ENCODE measurements around the gene TSR1. TPM values are rescaled to one million over a fixed set of nuclear protein-coding genes. Genes with fewer than 3 reads are reported as not detected.

TSR1 gene
- total and polyA plus RNA-seq, 2 experiments from 2014 or later: 34.0 to 52.6 TPM

DNA sequence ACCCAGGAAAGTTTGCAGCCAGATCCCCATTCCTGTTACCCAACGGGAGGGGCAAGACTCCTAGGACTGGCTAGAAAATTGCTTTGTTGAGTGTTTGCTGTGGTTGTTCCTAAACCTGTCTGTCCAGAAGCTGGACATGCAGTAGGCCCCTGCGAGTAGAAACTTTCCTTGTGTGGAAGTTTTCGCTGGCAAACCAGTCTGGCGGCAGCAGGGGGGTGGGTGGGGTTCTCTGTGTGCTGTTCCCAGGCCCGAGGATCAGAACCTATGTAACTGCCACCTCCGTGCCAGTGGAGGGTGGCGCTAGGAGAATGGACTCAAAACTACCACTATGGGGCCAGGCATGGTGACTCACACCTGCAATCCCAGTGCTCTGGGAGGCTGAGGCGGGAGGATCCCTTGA is 10.2 kb upstream of the TSR1 start:
- Histone ChIP-seq H3K4me3 (no peak overlapping the region), H3K36me3 (peaks cover 3% of the 10 kb centered on the region), H3K27ac (no peak overlapping the region), H3K27me3 (no peaks in the 10 kb centered on the region), H3K4me1 (ENCODE audit: low read depth) (peaks cover 9% of the 10 kb centered on the region), H3K9me3 (ENCODE audit: low read depth) (no peaks in the 10 kb centered on the region)
- TF ChIP-seq, protein P1, sequence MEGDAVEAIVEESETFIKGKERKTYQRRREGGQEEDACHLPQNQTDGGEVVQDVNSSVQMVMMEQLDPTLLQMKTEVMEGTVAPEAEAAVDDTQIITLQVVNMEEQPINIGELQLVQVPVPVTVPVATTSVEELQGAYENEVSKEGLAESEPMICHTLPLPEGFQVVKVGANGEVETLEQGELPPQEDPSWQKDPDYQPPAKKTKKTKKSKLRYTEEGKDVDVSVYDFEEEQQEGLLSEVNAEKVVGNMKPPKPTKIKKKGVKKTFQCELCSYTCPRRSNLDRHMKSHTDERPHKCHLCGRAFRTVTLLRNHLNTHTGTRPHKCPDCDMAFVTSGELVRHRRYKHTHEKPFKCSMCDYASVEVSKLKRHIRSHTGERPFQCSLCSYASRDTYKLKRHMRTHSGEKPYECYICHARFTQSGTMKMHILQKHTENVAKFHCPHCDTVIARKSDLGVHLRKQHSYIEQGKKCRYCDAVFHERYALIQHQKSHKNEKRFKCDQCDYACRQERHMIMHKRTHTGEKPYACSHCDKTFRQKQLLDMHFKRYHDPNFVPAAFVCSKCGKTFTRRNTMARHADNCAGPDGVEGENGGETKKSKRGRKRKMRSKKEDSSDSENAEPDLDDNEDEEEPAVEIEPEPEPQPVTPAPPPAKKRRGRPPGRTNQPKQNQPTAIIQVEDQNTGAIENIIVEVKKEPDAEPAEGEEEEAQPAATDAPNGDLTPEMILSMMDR (IDR thresholded peaks at IDR 0.05; ENCODE audit: low read depth, low read length): no peak
- DNase-seq (ENCODE audit: low read depth in 1 of 2, low spot score in 1 of 2): no peak

GRCh38 chr17:2344528-2344927 is 8.3 kb upstream of the TSR1 start:
- peak in 1 of 2 donors; percentile 82 for DNase-seq (ENCODE audit: low read depth in 1 of 2, low spot score in 1 of 2)
- Histone ChIP-seq H3K4me3 (no peak overlapping the region), H3K9me3 (ENCODE audit: low read depth) (no peaks in the 10 kb centered on the region), H3K27ac (no peak overlapping the region), H3K36me3 (peaks cover 3% of the 10 kb centered on the region), H3K27me3 (no peaks in the 10 kb centered on the region), H3K4me1 (ENCODE audit: low read depth) (peaks cover 9% of the 10 kb centered on the region)
- TF ChIP-seq, protein P1 (IDR thresholded peaks at IDR 0.05; ENCODE audit: low read depth, low read length): no peak

GRCh38 chr17:2343421-2343820 is 7.2 kb upstream of the TSR1 start:
- TF ChIP-seq, protein P1 (IDR thresholded peaks at IDR 0.05; ENCODE audit: low read depth, low read length): no peak
- Histone ChIP-seq H3K27me3 (no peaks in the 10 kb centered on the region), H3K4me3 (no peak overlapping the region), H3K4me1 (ENCODE audit: low read depth) (peaks cover 9% of the 10 kb centered on the region), H3K9me3 (ENCODE audit: low read depth) (no peaks in the 10 kb centered on the region), H3K36me3 (peaks cover 3% of the 10 kb centered on the region), H3K27ac (no peak overlapping the region)
- DNase-seq (ENCODE audit: low read depth in 1 of 2, low spot score in 1 of 2): no peak

DNA sequence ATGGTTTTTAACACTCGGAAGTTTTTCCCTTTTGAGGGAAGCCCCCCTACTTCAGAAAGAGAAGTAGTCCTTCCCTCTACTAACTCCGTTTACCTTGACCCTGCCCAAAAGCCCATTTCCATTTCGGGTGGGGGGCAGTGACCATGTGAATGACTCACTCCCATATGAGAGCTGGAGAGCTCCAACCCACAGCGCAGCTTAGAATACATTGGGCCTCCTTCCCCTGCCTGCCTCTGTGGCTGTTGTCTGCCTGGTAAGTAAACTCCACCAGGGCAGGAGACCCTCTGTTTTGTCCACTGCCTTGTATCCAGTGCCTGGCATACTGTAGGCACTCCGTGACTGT is 2.0 kb upstream of the TSR1 start:
- H3K27me3 ChIP-seq: no peaks in the 10 kb centered on the region
- H3K27ac ChIP-seq: peak overlapping the region; percentile 50
- TF ChIP-seq, protein P1 (IDR thresholded peaks at IDR 0.05; ENCODE audit: low read depth, low read length): no peak
- H3K4me1 ChIP-seq (ENCODE audit: low read depth): peaks cover 4% of the 10 kb centered on the region
- peaks cover 16% of the 10 kb centered on the region for H3K36me3 ChIP-seq
- DNase-seq (ENCODE audit: low read depth in 1 of 2, low spot score in 1 of 2): peak in 1 of 2 donors; percentile 37
- no peaks in the 10 kb centered on the region for H3K9me3 ChIP-seq (ENCODE audit: low read depth)
- peak overlapping the region; percentile 100 for H3K4me3 ChIP-seq

- peak overlapping the region; percentile 100 for H3K4me3 ChIP-seq
- H3K9me3 ChIP-seq (ENCODE audit: low read depth): no peaks in the 10 kb centered on the region
- peak overlapping the region; percentile 77 for H3K27ac ChIP-seq
- peak; percentile 62 to 82 for DNase-seq (ENCODE audit: low read depth in 1 of 2, low spot score in 1 of 2)
- peaks cover 22% of the 10 kb centered on the region for H3K36me3 ChIP-seq
- TF ChIP-seq, protein P1 (IDR thresholded peaks at IDR 0.05; ENCODE audit: low read depth, low read length): no peak
- H3K27me3 ChIP-seq: no peaks in the 10 kb centered on the region
- H3K4me1 ChIP-seq (ENCODE audit: low read depth): peaks cover 4% of the 10 kb centered on the region
Observed at GRCh38 chr17:2337544-2338314, 1.5 kb upstream of the TSR1 start.
